Stimulated activated CD4-positive, alpha-beta T cell treated with anti-CD3 and anti-CD28 coated beads, Interleukin-2, amount 100 ng/mL, for 4 hours (primary cell): Measurements from ENCODE around the gene KRTCAP2.
"Not testable (repeated sequence)": the region's sequence is repeated elsewhere in the genome, so short reads cannot be mapped to it uniquely, and the experiment has no call there.

Experiments used
- DNase-seq: peaks from one replicate; pipeline ENCODE4 v3.0.0-alpha.2; 2020; ENCODE audit warnings: low read depth

Gene KRTCAP2

DNA sequence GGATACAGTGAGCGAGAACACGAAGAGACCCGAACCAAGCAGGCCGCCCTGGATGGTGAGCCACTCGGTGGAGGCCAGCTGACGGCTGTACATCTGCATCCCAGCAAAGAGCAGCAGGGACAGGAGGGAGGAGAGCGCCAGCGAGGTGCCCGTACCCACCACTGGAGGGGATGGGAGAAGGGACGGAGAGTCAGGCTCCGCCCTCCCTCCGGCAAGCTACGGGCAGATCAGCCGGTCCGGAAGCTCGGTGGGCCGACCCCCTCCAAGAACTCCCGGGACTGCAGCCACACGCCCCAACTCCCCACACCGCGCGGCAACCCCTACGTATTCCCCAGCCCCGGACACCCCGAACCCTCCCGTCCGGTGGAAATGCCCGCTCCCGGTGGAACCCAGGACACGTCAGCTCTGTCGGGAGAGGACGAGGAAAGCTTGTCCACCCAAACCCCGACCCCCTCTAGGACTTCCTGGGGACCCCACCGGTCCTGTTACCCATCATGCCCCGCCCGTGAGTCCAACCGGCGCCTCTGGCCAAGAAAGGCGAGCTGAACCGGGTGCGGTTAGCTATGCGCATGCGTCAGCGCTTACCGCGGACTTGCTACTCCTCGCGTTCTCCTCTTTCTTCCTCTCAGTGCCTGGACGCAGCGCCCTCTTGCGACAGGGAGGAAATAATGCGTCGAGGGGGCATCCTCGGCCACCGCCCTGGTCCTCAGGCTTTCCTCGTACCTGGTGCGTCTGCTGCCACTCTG is at the start of gene KRTCAP2:
Gene KRTCAP2 (minus strand): TSS at position 573 of the 746 bp plus-strand sequence. CDS start 80 bp downstream, at position 493.
- DNase-seq: peak; percentile 91

DNA sequence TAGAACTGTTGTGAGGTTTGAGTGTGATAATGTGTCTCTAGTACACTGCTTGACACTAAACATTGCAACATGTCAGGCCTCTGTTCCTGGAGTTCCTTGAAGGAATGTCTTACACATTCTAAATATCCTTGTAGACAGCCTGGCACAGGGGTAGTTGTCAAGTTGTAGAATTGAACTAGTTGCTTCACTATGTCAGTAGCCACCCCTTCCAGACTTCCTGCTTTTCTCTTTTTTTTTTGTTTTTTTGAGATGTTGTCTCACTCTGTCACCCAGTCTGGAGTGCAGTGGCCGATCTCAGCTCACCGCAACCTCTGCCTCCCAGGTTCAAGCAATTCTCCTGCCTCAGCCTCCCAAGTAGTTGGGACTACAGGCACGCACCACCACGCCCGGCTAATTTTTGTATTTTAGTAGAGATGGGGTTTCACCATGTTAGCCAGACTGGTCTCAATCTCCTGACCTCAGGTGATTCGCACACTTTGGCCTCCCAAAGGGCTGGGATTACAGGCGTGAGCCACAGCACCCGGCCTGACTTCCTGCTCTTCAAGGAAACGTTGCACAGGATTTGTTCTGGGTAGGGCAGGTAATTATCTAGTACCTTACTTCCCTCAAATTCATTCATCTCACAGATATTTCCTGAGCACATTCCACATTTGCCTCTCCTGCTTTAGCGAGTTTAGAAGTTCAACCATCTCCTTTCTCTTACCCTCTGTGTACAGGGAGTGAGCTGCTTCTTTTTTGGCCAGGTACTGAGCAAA is 47.3 kb upstream of the KRTCAP2 start:
- not testable (repeated sequence) for DNase-seq

DNA sequence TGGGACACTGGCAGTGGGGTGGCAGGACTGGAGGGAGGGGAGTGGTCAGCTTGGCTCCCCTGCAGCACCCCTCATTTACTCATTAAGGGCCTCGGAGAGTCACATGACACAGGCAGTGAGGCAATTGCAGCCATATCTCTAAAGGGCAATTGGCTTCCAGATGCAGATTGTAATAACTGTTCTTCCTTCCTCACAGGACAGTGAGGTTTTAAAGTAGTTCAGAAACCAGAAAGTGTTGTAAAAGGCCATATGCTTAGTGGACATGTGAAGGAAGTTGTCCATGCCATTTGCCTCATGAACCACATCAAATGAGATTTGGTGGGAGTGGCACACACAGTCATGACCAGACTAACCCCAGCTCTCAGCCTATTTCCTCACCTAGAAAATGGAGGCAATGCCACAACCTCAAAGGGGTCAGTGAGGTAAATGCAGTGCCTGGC is 46.5 kb upstream of the KRTCAP2 start:
- DNase-seq: no peak

DNA sequence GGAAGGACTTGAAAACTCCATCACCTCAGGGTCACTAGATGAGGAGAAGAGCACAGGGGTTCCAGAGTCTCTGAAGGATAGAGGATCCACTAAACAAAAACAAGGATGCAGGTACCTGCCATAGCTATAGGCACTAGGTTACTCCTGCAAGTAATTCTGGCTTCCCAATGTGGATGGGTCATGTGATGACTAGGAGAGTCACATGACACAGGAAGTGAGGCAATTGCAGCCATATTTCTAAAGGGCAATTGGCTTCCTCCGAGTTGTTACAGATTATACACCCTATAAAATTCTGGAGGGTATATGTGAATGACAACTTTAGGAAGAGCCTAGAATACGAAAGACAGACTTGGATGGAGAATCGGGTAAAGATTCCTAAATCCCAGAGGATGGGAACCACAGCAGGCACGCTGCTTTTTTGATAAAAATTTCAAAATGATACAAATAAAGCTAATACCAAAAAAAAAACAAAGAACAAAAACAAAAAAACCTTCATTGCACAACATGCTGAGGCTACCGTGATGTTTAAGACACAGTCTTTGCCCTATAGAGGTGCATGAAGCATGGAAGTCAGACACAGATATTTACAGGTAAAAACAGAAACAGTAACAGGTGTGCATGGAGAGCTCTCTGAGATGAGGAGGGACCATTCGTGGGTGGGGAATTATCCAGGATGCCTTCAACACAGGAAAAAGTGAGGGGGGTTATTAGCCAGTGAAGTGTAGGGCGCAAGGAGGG is 45.9 kb upstream of the KRTCAP2 start:
- DNase-seq: no peak

DNA sequence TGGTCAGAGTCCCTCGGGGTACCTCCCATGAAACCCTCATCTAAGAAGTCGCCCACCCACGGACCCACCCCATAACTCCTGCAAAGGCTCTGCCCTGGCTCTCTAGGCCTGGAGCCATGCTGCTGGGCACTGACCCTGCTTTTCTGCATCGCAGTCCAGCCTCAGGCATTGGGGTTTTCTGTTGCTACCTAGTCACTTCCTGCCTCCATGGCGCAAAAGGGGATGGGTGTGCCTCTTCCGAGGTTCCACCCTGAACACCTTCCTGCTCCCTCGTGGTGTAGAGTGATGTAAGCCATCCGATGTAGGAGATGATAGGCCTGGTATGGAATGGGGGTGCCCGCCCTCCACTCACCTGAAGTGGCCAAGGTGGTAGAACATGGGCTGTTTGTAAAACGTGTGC is 41.6 kb upstream of the KRTCAP2 start:
- not testable (repeated sequence) for DNase-seq

DNA sequence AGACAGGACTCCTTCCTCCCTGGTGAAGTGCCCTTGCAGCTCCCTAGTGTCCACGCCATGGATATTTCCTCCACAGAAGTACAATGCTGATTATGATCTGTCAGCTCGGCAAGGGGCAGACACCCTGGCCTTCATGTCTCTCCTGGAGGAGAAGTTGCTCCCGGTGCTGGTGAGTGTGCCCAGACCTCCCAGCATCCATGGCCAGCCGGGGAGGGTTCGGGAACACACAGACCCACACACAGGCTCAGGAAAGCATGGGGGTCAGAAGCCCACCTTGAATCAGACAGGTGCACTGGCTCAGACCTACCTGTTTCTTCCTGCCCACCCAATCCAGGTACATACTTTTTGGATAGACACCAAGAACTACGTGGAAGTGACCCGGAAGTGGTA is 38.9 kb upstream of the KRTCAP2 start:
- not testable (repeated sequence) for DNase-seq

DNA sequence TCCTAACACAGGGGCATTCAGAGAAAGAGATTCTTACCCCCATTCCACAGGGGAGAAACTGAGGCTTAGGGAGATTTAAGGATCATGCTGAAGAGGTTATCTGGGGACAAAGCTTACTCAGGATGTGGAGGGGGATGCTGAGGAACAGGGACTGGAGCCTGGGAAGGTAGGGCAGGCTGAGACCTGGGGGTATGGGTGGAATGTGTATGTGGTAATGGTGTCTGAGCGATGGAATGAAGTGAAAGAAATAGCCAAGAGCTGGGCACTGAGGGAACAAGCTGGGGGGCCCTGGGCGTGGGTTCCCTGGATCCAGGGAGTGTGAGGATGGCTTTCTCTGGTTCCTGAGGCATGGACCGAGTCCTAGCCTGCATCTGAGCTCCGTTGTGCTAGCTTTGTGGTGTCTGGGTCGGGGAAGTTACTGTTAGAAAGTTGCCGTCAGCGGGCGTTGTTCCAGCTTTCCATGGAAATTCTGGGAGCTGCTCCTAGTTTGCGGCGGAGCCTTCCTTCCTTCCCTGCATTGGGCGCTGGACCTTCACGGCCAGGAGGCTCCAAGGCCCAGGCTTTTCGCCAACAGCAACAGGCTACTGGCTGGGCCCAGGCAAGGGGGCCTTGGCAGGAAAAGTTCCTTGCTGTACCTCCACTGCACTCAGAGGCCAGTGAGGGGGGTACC is 38.4 kb upstream of the KRTCAP2 start:
- not testable (repeated sequence) for DNase-seq

DNA sequence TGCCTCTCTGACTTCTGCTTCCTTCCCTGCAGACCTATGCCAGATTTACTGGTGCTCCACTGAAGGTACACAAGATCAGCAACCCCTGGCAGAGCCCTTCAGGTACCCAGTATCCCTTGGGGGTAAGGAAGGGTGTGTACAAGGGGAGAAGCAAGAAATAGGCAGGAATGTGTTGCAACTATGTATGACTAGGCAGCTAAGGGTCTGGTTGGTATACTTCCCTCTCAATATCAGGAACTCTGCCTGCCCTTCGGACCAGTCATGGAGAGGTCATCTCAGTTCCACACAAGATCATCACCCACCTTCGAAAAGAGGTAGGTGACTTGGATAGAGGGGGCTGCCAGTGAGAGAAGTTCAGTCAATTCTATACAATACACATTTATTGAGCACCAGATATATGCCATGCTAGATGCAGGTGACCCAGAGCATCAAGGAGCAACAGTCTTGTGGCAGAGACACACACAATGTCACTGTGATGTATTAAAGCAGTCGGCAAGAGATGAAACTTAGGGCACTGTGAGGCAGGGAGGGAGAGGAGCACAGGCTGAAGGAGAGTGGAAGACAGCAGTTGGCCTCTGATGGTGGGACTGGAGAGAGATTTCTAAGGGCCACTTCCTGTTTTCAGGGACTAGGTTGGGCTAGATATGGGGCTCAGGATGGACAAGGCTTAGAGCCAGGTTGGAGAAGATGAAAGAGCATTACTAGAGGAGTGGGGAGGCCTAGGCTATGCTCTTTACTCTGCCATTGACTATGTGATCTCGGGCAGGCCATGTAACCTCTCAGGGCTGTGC is 37.4 kb upstream of the KRTCAP2 start:
- DNase-seq: no peak

DNA sequence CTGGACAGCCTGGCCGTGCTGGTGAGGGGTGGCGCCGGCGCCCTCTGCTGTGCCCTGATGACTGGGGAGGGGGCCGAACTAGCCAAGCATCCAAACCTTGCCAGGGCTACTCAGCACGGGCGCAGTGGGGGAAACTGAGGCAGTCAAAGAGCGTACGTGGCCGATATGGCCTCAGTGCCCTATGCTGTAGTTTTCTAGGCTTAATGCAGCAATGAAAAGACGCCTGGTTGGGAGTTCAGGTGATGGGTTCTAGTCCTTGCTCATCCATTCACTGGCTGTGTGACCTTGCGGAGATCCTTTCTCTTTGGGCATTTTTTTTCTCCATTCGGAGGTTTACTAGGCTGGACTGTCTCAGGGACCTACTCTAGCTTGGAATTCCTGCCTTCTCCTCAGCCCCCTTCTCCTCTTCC is 36.2 kb upstream of the KRTCAP2 start:
- DNase-seq: no peak

DNA sequence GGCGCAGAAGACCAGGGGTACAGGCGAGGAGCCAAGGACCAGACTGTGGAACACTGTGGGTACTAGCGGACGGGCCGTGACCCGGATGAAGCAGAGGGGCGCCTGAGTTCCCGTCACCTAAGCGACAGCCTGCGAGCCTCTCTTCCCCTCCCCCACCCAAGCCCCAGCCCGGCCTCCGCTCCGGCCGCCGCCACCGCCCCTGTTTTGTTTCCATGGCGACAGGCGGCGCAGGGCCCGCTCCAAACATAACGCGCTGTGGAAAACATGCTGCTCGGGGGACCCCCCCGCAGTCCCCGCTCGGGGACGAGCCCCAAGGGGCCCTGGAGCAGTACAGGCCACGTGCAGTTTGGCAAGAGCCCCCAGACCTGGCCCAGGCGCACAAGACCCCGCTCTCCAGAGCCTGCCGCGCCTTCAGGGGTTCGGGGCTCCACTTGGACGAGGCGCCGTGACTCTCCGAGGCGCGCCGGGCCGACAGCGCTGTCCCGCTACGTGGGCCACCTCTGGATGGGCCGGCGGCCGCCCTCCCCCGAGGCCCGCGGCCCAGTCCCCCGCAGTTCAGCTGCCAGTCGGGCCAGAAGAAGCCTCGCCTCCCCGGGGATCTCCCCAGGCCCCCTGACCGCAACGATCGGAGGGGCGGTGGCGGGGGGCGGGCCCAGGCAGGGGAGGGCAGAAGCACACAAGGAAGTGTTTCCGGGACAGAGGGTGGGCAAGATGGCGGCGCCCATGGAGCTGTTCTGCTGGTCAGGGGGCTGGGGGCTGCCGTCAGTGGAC is 35.6 kb upstream of the KRTCAP2 start, which contains the start of gene MTX1:
Gene MTX1 (plus strand): TSS at position 155 of the 771 bp plus-strand sequence. CDS start 110 bp downstream, at position 265.
- DNase-seq: peak; percentile 79

DNA sequence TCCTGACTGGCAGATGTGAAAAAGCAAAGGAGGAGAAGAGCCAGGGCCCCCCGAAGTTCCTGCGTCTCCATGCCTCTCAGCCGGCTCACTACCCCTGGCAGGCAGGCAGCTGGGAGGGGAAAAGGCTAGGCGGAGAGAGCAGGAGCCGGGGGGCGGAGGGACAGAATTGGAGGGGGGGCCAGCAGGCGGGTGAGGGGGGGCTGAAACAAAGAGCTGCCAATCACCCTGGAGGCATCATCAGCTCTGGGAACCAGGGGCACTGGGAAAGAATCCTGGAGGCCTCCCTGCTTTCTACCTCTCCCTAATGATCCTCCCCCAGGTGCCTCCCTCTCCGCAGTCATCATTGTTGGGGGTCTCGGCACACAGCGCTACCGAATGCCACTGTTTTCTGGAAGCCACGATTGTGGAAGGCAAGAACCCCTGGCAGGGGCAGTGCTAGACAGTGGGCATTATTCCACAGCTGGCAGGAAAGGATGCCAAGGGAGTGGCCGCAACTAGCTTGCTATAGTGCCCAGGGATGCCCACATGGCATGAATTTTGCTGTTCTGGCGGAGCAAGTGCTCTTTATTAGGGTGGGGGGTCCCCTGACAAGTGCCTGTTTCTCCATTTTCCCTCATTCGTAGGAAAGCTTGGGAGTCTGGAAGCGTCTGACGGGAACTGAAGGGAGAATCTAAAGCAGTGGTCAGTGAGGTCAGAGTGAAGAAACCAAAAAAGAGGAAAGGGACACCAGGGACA is 34.9 kb upstream of the KRTCAP2 start, which contains the start of gene THBS3:
Gene THBS3 (minus strand): TSS at position 92 of the 735 bp plus-strand sequence. CDS start 21 bp downstream, at position 71.
- DNase-seq: no peak

DNA sequence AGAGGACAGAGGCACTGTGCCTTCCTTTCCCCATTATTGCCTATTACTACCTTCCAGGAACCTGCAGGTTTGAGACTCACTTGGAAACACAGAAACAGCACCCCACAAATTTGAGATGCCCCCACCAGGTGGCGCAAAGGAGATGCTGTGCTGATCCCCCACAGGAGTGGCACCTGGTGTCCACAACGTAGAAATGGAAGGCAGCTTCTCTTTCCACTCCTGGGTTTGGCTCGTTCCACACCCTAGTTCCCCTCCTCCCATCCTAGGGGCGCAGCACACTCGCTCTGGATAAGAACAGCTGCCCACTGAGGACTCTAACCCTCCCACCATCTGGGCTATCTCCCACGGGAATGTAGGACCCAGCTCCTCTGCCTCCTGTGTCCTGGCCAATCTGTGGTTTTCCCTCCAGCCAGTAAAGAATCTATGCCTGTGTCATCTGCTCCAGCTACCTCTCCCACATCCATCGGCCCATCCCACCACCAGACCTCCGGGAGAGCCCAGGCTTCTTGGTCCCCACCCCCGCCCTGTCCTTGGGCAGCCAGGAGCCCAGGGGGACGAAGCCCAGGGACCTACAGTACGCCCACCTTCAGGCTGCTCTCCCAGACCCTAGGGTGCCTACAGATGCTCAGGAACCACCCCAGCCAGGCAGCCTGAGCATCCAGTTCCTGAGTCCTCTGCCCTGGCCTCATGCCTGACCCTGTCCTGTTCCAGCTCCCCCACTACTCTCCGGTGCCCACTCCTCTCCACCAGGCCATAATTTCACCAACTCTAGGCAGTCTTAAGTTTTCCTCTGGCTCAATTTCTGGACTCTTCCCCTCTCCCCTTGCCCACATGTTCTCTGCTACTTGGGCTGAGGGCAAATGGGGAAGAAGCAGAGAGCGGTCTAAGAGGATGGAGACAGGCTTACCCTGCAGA is 34.0 kb upstream of the KRTCAP2 start:
- DNase-seq: peak; percentile 81

DNA sequence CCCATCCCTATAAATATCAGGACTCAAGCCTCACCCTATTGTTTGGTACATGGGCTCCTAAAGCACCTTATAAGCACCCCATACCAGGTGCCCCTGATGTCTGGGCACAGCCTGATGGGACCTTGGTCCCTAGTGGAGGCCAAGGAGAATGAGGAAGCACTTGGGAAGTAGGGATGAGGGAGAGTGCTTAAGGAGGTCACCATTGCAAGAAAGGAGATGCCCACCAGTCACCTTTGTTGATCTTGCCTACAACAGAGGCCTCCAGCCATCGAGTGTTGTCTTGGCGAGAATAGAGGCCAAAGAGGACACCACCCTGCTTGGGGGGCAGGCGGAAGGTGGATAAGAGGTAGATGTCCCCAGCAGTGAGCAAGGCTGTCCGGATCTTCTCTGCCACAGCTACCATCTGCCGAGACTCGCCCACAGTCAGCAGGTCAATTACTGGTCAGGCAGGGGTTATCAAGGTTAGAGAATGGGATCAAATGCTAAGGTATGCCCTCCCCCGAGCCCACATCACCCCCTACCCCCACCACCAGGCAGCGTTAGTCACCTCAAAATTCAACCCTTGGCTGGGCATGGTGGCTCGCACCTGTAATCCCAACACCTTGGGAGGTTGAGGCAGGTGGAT is 33.0 kb upstream of the KRTCAP2 start:
- DNase-seq: no peak

DNA sequence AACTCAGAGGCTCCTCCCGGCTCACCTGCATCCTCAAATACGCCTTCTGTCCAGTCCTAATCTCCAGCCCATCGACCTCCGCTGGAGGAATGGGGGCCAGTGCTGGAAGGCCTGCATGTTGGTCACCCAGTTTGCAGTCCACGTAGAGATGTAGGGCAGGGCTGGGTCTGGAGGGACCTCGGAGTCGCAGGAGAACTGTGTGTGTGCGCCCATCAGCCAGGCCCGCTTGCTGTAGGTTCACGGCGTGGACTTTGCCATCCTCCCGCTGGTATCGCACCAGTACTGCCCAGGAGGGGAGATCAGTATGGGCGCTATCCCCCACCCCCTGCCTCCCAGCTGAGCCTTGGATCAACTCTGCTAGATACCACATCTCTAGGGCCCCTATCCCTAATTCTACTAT is 31.9 kb upstream of the KRTCAP2 start:
- no peak for DNase-seq

DNA sequence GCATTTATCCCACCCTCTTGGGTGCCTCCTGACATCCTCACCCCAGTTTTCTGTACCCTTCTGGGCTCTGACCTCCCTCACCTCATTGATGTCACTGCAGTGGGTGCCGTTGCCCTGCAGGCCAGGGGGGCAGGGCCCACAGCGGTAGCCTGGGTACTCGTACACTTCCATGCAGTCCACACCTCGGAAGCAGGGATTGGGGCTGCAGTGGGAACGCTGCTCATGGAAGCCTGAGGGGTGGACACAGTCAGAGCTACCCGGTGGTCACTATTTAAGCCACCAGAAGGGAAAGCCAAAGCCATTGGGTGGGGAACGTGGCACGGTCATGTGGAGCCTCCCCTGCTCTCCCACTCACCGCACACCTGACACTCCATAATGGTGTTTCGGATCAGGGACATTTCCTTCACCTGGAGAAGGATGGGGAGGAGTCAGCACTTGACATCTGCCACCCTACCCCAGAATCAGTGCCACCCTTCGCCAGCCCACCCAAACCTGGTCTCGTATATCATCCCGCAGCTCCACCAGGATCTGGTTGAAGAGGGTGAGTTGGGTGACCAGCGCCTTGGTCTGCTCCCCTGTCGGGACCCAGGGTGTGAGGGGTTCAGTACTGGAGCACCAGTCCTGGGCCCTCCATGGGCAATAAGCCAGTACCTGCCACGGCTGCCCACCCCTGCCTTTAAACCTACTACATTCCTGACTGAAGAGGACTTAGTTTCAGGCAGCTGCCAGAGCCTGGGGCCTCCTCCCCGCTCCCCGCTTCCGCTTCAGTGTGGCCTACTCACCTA is 29.8 kb upstream of the KRTCAP2 start:
- no peak for DNase-seq

DNA sequence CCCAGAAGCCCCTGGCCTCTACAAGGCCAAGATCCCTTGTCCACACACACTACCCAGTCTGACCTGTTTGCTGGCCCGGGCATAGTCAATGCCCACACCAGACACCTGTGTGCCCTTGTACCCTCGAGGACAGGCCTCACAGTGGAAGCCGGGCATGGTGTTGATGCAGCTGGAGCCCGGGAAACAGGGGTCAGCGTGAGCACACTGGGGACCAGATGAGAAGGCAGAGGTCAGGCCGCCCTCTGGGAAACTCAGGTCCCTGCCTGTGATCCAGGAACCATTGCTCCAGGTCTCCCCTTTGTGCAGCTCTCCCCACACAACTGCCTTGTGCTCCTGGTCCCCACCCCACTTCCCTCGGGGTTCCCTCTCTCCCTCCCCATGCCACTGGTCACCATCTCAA is 29.1 kb upstream of the KRTCAP2 start:
- no peak for DNase-seq

DNA sequence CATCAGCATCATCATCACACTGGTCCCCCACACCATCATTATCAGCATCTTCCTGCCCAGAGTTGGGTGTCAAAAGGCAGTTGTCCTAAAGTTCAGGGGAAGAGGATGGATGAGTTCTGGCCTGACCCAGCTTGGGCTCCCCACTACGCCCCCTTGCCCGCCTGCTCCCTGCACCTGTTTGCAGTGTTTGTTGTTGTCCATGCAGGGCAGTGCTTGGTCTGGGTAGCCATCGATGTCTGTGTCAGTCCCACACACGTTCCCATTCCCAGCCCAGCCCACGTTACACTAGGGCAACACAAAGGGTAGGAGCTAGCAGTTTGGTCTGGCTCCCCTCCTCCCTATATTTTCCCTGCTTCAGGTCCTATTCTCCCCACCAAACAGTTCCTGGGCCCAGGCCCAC is 27.8 kb upstream of the KRTCAP2 start:
- DNase-seq: no peak
